Kidney (tissue), 14 donors: Measurements from ENCODE around the gene INTS2. TPM values are rescaled to one million over a fixed set of nuclear protein-coding genes. Genes with fewer than 3 reads are reported as not detected.
A peak's percentile ranks its signal among the peaks of the same experiment; 100 is the strongest.

Experiments used
- DNase-seq, 5 donors: peaks; one replicate each; pipeline ENCODE4 v3.0.0-alpha.2; 2013 to 2020
- FAIRE-seq: peaks from 2 replicates; lab custom pipeline; 2012; peaks lifted over from hg19 to GRCh38; lab: Jason Lieb, UNC
- H3K27ac ChIP-seq, 2 donors: one replicate each; pipeline ENCODE4 v1.7.0; 2013; ENCODE audit warnings: low read depth in 2 of 2, low read length in 2 of 2, inconsistent platforms in 1 of 2
- H3K27me3 ChIP-seq: one replicate; pipeline ENCODE4 v1.7.1; 2013; ENCODE audit warnings: low read length, inconsistent platforms; ENCODE audit not compliant: control insufficient read depth, insufficient read depth
- H3K36me3 ChIP-seq, 3 donors: one replicate each; pipeline versions ENCODE4 v1.7.0 to v1.7.1; 2013; ENCODE audit warnings: low read length in 3 of 3, control low read depth in 1 of 3, inconsistent platforms in 1 of 3; ENCODE audit not compliant: insufficient read depth in 3 of 3, control insufficient read depth in 2 of 3
- H3K4me1 ChIP-seq, 3 donors: one replicate each; pipeline versions ENCODE4 v1.7.0 to v1.7.1; 2013; ENCODE audit warnings: low read length in 3 of 3, inconsistent platforms in 1 of 3, low read depth in 1 of 3; ENCODE audit not compliant: control insufficient read depth in 2 of 3, insufficient read depth in 2 of 3
- H3K4me3 ChIP-seq, 3 donors: one replicate each; pipeline versions ENCODE4 v1.7.0 to v1.8.1; 2013; ENCODE audit warnings: low read length in 3 of 3, control low read depth in 1 of 3, inconsistent platforms in 1 of 3
- H3K9ac ChIP-seq, 3 donors: one replicate each; pipeline versions ENCODE4 v1.7.0 to v1.7.1; 2013; ENCODE audit warnings: low read length in 3 of 3, control low read depth in 1 of 3, inconsistent platforms in 1 of 3
- H3K9me3 ChIP-seq, 3 donors: one replicate each; pipeline versions ENCODE4 v1.7.0 to v1.7.1; 2013; ENCODE audit warnings: low read length in 3 of 3, control low read depth in 1 of 3, inconsistent platforms in 1 of 3; ENCODE audit not compliant: control insufficient read depth in 2 of 3, insufficient read depth in 1 of 3
- intact Hi-C: fragments of 100-400 bp; cut with DNase I; formaldehyde crosslinking; loops from one replicate; pipeline ENCODE4 v1.11.1; 2022
- polyA plus RNA-seq: library from polyadenylated mRNA; stranded (reverse); fragments of 350-450 nt; fragmentation: Illumina TruSeq; extraction: RNeasy Lipid Tissue Mini Kit (QIAGEN cat#74804); gene quantifications from one replicate; pipeline ENCODE4 v1.2.3, GENCODE V29; 2014; ENCODE audit warnings: low read depth, low replicate concordance; ENCODE audit not compliant: insufficient read depth
- total RNA-seq: library from RNA; stranded (reverse); fragmentation: NEBNext Ultra II Directional; extraction: Animal tissue kit (Norgen Biotek cat#: 25700); gene quantifications from one replicate; pipeline ENCODE4 v1.2.1, GENCODE V29; 2021
- TF ChIP-seq, protein P1 (sequence below): IDR thresholded peaks from 3 replicates; pipeline ENCODE4 v1.5.1; 2012; ENCODE audit warnings: mild to moderate bottlenecking, moderate library complexity, borderline replicate concordance; ENCODE audit not compliant: insufficient read depth; ENCODE audit errors: extremely low read depth
- donor health status: control.
- donor health status: control.
- donor health status: control.
- donor health status: control.
- donor health status: control.
- donor health status: DM: yes; HTN: yes; CAD: no.
- donor health status: Normal renal cell carcinoma (clear cell type).

Gene INTS2
- total and polyA plus RNA-seq, 2 donors from 2014 or later = 2.2 to 13.4 TPM

DNA sequence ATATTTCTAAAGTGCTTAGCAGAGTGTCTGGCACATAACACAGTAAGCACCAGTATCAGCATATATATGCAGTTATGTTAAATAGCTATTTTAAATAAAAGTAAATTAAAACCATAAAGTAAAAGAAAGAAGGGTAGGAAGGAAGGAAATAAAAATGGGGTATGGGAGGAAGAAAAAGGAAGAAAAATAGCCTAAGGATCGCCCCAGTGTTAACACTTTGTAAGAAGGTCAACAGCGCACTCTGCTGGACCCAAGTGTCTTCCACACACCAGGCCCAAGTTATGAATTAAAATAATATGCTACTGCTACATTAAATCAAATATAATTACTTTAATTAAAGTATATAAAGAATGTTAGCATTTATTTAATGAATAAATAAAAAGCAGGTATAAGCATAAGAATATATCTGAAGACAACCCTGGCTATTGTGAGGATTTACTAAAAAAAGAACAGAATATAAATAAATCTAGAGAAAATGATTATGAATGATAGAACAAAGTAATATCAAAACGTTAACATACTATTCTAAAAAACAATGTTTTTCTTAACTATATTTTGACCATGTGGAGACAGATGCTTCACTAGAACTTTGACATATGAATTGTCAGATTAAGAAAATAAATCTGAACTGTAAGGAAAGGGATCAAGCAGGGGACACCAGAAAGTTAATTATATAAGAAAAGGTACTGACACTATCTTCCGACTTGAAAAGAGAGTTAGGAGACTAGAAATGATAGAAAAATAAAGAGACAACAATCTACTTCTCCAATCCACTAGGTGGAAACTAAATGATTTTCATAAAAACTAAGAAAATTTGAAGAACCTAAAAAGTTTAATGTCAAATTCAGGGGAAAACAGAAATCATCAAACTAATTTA lies 90.4 kb downstream of the INTS2 start:
- Histone ChIP-seq H3K27me3 (no peaks in the 10 kb centered on the region), H3K4me3 (no peak overlapping the region), H3K9ac (no peak overlapping the region), H3K27ac (no peak overlapping the region), H3K36me3 (no peaks in the 10 kb centered on the region), H3K4me1 (no peaks in the 10 kb centered on the region), H3K9me3 (no peaks in the 10 kb centered on the region)
- TF ChIP-seq, protein P1, sequence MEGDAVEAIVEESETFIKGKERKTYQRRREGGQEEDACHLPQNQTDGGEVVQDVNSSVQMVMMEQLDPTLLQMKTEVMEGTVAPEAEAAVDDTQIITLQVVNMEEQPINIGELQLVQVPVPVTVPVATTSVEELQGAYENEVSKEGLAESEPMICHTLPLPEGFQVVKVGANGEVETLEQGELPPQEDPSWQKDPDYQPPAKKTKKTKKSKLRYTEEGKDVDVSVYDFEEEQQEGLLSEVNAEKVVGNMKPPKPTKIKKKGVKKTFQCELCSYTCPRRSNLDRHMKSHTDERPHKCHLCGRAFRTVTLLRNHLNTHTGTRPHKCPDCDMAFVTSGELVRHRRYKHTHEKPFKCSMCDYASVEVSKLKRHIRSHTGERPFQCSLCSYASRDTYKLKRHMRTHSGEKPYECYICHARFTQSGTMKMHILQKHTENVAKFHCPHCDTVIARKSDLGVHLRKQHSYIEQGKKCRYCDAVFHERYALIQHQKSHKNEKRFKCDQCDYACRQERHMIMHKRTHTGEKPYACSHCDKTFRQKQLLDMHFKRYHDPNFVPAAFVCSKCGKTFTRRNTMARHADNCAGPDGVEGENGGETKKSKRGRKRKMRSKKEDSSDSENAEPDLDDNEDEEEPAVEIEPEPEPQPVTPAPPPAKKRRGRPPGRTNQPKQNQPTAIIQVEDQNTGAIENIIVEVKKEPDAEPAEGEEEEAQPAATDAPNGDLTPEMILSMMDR = peak; percentile 58
- FAIRE-seq (peak; percentile 60), DNase-seq (peak in 4 of 5 donors; percentile 39 to 84 (median 58))
- intact Hi-C loops = no loop called here

DNA sequence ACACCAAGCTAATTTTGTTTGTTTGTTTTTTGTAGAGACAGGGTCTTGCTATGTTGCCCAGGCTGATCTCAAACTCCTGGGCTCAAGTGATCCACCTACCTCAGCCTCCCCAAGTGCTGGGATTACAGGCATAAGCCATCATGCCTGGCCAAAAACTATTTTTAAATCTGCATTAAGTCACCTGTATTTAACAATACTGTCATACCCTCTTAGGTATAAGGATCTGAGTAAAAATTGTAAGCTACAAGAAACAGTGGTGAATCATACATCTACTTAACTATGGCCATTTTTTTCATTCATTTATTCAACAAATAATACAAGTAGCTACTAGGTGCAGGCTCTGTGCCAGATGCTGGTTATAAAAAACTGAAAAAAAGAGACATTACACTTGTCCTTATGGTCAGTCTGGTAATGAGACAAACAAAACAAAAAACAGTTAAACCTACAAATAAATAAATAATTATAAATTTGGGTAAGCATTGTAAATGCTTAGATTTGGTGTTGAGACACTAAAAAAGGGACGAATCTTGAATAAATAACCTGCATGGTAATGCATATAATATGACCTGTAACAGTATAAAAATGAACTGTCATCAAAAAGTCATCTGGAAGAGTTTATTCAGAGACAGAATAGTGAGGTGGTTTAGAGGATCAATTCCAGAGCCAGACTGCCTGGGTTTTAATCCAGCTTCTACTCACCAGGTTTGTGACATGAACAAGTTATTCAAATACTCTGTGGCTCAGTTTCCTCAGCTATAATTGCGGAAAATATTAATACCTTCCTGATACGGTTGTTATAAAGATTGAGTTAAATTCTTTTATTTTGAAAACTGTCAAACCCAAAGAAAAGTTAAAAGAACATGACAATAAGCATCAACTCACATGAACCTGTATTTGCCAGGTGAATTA lies 91.3 kb downstream of the INTS2 start:
- no peak for FAIRE-seq
- DNase-seq = no peak
- intact Hi-C loops = no loop called here
- no peaks in the 10 kb centered on the region for H3K27me3 ChIP-seq
- no peak overlapping the region for H3K27ac ChIP-seq
- H3K36me3 ChIP-seq = no peaks in the 10 kb centered on the region
- TF ChIP-seq, protein P1 = no peak
- no peaks in the 10 kb centered on the region for H3K9me3 ChIP-seq
- H3K9ac ChIP-seq = no peak overlapping the region
- H3K4me3 ChIP-seq = no peak overlapping the region
- H3K4me1 ChIP-seq = no peaks in the 10 kb centered on the region

DNA sequence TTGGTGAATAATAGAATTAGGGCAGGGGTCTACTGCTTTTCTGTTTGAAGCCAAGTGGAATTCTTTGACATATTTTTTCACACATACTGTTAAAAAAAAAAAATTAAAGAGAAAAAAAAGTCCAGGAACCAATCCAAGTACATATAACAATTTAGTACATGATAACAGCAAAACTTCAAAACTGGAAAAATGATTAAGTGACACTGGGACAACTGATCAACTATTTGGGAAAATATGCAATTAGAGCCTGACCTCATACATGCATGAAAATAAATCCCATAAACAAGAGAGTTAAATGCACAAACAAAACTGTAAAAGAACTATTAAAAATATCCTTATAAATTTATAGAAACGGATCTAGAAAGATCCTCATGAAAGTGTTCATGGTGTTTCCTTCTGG lies 92.2 kb downstream of the INTS2 start:
- Histone ChIP-seq H3K27me3 (no peaks in the 10 kb centered on the region), H3K27ac (no peak overlapping the region), H3K4me3 (no peak overlapping the region), H3K9ac (no peak overlapping the region), H3K4me1 (no peaks in the 10 kb centered on the region), H3K9me3 (no peaks in the 10 kb centered on the region), H3K36me3 (no peaks in the 10 kb centered on the region)
- no peak for FAIRE-seq
- intact Hi-C loops = no loop called here
- no peak for DNase-seq
- TF ChIP-seq, protein P1 = no peak
